Measurements from ENCODE around the gene E4F1.
A peak's percentile ranks its signal among the peaks of the same experiment; 100 is the strongest.

Gene E4F1

DNA sequence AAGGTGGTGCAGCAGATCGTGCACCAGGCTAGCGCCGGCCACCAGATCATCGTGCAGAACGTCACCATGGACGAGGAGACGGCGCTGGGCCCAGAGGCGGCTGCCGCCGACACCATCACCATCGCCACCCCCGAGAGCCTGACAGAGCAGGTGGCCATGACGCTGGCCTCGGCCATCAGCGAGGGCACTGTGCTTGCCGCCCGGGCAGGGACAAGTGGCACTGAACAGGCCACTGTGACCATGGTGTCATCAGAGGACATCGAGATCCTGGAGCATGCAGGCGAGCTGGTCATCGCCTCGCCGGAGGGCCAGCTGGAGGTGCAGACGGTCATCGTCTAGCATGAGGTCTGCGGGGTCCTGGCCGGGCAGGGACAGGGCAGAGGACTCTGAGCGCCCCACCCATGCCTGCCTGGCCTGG lies 11.9 kb downstream of the E4F1 start:
- DNase-seq (ENCODE audit: low spot score): no peak
- H3K4me3 ChIP-seq: no peak overlapping the region
- no peak overlapping the region for H3K27ac ChIP-seq
- TF ChIP-seq, protein P1, sequence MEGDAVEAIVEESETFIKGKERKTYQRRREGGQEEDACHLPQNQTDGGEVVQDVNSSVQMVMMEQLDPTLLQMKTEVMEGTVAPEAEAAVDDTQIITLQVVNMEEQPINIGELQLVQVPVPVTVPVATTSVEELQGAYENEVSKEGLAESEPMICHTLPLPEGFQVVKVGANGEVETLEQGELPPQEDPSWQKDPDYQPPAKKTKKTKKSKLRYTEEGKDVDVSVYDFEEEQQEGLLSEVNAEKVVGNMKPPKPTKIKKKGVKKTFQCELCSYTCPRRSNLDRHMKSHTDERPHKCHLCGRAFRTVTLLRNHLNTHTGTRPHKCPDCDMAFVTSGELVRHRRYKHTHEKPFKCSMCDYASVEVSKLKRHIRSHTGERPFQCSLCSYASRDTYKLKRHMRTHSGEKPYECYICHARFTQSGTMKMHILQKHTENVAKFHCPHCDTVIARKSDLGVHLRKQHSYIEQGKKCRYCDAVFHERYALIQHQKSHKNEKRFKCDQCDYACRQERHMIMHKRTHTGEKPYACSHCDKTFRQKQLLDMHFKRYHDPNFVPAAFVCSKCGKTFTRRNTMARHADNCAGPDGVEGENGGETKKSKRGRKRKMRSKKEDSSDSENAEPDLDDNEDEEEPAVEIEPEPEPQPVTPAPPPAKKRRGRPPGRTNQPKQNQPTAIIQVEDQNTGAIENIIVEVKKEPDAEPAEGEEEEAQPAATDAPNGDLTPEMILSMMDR (IDR thresholded peaks at IDR 0.05): no peak

DNA sequence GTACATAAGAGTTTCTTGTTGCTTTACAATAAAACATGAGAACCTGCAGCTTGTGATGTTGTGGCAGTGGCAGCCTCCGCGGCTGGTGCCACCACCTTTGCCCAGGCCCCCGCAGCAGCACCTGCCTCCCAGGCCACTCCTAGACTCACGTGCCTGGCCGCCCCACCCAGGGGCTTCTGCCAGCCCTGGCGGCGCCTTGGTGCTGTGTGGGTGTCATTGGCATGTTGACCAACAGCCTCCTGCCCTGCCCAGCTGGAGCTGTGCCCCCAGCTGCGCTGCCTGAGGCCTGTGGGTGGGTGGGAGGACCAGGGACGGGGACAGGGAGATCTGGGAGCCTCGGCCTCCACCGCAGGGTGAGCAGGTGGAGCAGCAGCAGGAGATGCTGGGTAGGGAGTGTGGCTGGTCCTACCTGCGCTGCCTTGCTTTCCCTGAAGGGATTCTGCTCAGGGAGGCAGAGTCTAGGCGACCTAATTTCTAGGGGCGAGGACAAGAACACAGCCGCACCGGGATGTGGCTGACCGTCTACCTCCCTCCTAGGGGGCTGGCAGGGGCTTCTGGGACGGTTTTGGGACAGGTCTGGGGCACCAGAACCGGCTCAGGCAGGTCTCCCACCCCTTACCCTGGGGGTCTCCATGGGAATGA lies 12.4 kb downstream of the E4F1 start:
- TF ChIP-seq, protein P1 (IDR thresholded peaks at IDR 0.05): no peak
- H3K4me3 ChIP-seq: no peak overlapping the region
- no peak for DNase-seq (ENCODE audit: low spot score)
- no peak overlapping the region for H3K27ac ChIP-seq

DNA sequence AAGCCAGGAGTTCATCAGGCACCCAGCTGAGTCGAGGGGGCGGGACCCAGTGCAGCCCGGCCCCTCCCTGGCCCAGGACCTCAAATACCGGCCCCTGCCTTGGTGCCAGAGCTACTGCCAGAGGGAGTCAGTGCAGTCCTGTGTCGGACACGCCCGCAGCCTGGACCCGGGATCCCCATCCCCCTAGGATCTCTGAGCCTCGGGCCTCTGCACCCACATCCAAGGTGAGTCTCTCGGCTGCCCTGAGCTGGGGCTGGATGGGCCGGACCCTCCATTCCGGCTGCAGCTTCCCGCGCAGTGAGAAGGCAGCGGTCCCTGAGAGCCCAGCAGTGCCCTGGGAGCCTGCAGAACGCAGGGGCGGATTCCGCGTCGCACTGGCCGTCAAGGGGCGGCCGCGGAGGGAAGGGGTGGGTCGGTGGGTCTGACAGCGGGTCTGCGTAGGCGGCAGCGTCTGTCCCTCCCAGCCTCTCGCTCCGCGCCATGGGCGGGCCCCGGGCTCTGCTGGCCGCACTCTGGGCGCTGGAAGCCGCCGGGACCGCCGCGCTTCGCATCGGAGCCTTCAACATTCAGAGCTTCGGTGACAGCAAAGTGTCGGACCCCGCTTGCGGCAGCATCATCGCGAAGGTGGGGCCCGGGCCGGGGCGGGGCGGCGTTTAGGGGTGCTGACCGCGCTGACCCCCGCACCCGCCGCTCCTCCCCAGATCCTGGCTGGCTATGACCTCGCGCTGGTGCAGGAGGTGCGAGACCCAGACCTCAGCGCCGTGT lies 13.1 kb downstream of the E4F1 start, which contains the start of gene DNASE1L2:
Gene DNASE1L2 (plus strand): TSS at position 108 of the 765 bp plus-strand sequence. CDS start 373 bp downstream, at position 481.
- TF ChIP-seq, protein P1 (IDR thresholded peaks at IDR 0.05): no peak
- H3K4me3 ChIP-seq: peak within 1 kb of the TSS; percentile 62
- no peak within 1 kb of the TSS for H3K27ac ChIP-seq
- no peak for DNase-seq (ENCODE audit: low spot score)

DNA sequence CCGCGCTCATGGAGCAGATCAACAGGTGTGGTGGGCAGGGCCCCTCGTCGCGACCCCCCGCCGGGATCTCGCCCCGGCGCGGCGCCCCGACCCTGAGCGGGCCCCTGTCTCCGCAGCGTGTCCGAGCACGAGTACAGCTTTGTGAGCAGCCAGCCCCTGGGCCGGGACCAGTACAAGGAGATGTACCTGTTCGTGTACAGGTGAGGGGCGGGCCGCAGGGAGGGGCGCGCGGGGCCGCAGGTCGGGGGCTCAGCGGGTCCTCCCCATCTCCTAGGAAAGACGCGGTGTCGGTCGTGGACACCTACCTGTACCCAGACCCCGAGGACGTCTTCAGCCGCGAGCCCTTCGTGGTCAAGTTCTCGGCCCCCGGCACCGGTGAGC lies 13.7 kb downstream of the E4F1 start:
- TF ChIP-seq, protein P1 (IDR thresholded peaks at IDR 0.05): no peak
- Histone ChIP-seq H3K27ac (no peak overlapping the region), H3K4me3 (peak overlapping the region; percentile 62)
- DNase-seq (ENCODE audit: low spot score): no peak

DNA sequence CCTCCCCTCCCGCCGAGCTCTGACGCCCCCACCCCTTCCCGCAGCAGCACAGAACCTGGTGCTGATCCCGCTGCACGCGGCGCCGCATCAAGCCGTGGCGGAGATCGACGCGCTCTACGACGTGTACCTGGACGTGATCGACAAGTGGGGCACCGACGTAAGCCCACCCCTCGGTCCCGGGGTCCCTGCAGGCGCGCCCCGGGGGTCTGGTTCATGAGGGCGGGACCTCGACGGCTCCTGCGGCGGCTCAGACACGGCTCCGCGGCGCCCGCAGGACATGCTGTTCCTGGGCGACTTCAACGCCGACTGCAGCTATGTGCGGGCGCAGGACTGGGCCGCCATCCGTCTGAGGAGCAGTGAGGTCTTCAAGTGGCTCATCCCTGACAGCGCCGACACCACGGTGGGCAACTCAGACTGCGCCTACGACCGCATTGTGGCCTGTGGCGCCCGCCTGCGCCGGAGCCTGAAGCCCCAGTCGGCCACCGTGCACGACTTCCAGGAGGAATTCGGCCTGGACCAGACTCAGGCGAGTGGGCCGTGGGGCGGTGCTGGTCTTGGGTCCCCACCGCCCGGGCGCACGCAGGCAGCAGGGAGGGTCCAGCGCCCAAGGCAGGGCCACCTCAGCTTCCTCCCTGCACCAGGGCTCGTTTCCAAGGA lies 14.2 kb downstream of the E4F1 start:
- H3K4me3 ChIP-seq: peak overlapping the region; percentile 62

DNA sequence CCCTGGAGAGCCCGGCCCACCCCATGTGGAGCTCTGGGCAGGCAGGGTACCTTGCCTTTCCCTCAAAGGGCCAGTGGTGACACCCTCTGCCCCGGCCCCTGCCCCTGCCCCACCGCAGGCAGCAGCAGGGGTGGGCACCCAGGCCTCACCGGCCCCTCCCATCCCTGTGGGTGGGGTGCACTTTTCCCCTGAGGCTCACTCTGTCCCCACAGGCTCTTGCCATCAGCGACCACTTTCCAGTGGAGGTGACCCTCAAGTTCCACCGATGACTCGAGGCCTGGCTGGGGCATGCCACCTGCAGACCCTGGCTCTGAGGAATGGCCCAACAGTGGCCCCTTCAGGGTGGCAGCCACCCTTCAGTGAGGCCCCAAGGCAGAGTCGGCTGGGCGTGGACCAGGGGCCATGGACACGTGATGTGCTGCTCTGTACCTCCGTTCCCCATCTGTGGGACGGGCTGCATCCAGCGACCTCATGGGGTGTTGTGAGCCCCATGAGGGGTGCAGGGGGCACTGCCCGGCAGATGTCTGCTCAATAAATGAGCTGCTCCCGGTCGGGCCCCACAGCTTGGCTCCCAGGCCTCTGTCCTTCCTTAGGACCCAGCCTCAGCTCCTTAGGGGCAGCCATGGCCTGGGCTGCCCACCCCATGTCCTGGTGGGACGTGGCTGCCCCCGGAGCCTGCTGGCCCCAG lies 14.9 kb downstream of the E4F1 start:
- Histone ChIP-seq H3K4me3 (no peak overlapping the region), H3K27ac (no peak overlapping the region)
- TF ChIP-seq, protein P1 (IDR thresholded peaks at IDR 0.05): no peak
- DNase-seq (ENCODE audit: low spot score): peak; percentile 72

More for the DNA sequence above, 14.2 kb downstream of the E4F1 start:
- DNase-seq (ENCODE audit: low spot score): no peak
- TF ChIP-seq, protein P1 (IDR thresholded peaks at IDR 0.05): no peak
- H3K27ac ChIP-seq: no peak overlapping the region

All from coronary artery (tissue), 2 donors.